ENCODE measurements around the gene DACH1. TPM values are rescaled to one million over a fixed set of nuclear protein-coding genes. Genes with fewer than 3 reads are reported as not detected.

DACH1 gene
- total RNA-seq, 4 donors from 2014 or later: 1.2 to 7.9 (median 4.4) TPM

DNA sequence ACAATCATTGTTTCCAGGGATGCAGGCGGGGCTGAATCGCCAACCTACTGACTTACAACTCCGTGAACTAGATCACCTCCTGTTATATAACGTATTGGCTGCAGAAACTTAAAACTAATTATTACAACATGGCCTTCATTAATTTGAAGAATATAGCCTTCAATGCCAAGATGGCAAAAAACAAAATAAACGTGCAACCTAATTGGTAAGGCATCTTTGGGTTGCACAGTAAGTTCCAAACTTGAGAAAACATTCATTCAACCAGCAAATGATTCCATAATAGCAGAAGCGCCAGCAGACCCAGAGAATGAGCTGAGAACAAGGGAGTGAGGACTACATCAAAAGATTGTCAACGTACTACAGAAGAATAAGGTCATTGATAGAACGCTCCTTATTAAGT lies 39.8 kb downstream of the DACH1 start:
- TF ChIP-seq, protein P1, sequence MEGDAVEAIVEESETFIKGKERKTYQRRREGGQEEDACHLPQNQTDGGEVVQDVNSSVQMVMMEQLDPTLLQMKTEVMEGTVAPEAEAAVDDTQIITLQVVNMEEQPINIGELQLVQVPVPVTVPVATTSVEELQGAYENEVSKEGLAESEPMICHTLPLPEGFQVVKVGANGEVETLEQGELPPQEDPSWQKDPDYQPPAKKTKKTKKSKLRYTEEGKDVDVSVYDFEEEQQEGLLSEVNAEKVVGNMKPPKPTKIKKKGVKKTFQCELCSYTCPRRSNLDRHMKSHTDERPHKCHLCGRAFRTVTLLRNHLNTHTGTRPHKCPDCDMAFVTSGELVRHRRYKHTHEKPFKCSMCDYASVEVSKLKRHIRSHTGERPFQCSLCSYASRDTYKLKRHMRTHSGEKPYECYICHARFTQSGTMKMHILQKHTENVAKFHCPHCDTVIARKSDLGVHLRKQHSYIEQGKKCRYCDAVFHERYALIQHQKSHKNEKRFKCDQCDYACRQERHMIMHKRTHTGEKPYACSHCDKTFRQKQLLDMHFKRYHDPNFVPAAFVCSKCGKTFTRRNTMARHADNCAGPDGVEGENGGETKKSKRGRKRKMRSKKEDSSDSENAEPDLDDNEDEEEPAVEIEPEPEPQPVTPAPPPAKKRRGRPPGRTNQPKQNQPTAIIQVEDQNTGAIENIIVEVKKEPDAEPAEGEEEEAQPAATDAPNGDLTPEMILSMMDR (IDR thresholded peaks at IDR 0.05; ENCODE audit: low read depth): no peak

DNA sequence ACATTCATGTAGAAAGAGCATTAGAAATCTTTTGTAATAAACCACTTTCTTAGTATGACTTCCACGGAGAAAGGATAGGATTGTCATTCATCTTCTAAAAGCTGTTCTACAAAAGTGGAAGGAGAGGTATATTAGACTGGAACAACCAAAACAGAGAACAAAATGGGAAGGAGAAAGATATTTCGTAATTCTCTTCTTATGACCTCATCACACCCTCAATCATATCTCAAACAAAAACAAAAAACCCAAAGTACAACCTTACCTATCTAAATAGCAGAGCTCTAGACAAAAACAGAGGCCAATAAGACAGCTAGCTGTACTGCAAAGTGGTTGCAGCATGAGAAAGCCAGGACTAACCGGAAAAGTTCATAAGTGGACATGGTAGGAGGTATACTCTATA lies 46.3 kb downstream of the DACH1 start:
- TF ChIP-seq, protein P1 (IDR thresholded peaks at IDR 0.05; ENCODE audit: low read depth): no peak

DNA sequence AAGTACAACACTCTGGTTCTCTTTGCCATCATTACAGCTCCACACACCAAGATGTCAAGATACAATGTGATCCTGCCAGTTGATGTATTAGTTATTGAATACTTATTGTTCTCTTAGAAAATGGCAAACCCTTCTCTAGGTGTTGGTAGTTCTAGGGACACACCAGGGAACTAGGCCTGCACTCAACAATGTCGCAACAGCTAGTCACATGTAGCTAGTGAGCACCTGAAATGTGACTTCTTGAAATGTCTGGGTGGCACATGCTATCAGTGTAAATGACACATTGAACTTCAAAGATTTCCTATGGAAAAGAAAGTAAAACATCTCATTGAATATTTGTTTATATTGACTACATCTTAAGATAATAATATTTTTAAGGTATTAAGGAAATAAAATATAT lies 49.7 kb downstream of the DACH1 start:
- TF ChIP-seq, protein P1 (IDR thresholded peaks at IDR 0.05; ENCODE audit: low read depth): no peak

DNA sequence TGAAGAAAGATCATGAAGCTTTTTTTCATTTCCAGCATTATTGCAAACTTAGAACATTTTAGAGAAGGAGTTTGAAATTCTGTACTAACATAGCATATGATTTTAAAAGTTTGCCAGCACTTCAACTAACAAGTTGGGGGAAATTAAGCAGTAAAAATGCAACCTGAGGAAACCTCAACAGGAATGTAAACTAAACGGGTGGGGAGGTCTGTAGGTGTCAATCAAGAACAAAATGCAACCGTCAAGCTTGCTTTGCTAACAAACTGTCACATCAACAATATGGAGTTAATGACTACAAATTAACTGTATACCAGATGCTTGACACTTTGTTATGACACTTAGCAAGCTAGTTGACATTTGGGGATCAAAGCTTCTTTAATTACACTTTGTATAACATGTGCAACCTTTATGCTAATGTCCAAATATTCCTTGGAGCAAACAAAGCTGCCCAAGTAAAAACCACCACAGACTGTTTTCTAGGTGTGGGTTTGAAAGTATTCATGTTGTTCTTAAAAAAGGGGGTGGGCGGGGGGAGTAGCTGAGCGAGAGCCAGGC lies 52.1 kb downstream of the DACH1 start:
- TF ChIP-seq, protein P1 (IDR thresholded peaks at IDR 0.05; ENCODE audit: low read depth): no peak

DNA sequence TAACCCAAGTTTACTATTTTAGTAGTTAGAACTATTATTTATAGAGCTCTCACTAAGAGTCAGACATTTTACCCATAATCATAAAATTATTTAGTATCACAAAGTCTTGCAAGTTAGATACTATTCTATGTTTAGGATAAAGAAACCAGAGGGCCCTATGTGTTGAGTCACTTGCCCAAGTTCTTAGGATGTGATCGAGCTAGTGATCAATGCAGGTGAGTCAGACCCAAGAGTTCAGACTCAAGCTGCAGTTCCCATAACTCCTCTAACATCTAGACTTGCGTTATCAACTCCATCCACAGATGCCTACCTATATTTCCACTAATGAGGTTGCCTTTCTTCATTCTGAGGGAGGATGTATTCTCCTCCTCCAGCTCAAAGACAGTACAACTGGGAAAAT lies 53.8 kb downstream of the DACH1 start:
- TF ChIP-seq, protein P1 (IDR thresholded peaks at IDR 0.05; ENCODE audit: low read depth): no peak

DNA sequence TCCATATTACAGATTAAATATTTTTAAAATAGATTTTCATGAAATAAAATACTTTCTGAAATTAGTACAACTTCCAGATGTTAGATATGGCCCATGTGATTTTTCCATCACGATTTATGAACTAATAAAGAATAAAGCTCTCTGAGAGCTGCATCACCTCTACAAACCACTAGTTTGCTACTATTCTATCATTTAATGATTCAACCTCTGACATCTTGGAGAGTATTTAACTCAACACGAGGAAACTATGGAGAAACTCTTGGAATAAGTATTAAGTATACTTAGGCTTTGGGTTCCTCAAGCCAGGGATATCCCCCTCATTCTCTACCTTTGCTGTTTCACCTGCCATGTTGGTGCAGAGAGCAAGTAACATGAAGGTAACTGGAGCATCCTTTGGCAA lies 55.7 kb downstream of the DACH1 start:
- TF ChIP-seq, protein P1 (IDR thresholded peaks at IDR 0.05; ENCODE audit: low read depth): no peak

DNA sequence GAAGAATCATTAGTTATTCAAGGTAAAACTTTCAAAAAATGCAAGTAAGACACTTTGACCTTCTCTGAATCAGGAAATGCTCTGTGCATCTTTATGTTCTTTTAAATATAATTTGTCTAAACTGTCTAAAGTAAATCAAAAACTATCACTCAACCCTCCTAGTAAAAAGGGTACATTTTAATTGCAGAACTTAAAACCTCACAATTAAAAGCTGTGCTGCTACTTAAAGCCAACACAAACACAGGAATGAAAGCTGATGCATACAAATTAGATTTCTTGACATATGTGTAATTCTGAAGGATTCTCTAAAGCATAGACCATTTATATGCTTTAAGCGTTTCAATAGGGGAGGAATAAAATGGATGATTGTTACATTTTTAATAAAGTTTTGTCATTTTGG lies 58.3 kb downstream of the DACH1 start:
- TF ChIP-seq, protein P1 (IDR thresholded peaks at IDR 0.05; ENCODE audit: low read depth): no peak
